Glomerular visceral epithelial cell (primary cell): ENCODE data around the gene LTBP1.
A peak's percentile ranks its signal among the peaks of the same experiment; 100 is the strongest.

Experiments
- DNase-seq: peaks from one replicate; pipeline ENCODE4 v3.0.0-alpha.2; 2016; ENCODE audit errors: extremely low spot score

Gene LTBP1

DNA sequence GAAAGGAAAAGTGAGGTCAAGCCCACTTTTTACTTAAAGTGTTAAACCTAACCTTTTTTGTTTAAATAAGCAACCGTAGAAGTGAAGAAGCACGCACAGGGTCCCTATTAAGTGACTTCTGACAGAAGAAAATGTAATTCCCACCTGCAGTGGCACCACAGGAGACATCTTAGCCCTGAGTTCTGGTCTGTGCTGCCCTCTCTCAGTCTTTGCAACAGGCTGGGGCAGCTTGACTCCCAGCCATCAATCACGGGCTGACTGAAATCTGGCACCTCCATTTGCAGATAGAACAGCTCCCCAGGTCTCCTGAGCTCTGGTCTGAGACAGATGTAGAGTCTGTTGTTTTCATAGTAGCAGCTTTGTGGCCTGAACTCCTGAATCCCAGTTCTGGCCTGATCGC lies 170.0 kb downstream of the LTBP1 start:
- no peak for DNase-seq

DNA sequence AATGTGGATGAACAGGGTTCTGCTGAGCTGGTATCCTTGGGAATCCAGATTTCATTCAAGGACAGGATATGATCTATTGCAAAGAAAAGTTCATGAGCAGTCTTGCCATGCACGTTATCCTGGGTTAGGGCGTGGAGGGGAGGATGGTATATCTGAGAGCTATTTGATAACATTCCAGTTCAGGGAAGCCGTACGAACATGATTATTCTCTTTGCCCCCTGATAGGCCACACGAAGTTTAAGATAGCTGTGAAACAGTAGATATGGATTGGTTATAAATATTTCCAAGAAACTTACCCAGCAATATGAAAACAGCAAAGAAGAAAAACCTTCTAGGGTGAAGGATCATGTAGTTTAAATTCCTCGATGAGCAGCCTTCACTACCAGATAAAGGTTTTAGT lies 171.9 kb downstream of the LTBP1 start:
- no peak for DNase-seq

DNA sequence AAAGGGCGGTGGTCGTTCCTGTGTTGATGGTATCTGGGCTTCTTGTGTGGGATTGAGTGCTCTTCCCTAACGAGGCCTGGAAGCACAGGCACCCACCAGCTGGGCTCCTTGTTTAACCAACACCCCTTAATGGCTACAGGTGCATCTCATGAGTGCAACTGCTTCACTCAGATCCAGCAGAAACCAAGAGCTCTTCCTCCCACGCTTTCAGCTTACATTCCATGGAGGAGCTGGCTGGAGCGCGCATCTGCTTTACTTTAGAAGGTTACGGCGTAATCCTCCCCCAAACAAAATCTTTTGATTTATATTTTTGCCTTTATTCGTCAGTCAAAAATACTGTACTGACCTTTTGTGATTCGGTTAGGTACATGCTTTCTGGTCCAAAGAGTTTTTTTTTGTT lies 174.7 kb downstream of the LTBP1 start:
- DNase-seq, result no peak

DNA sequence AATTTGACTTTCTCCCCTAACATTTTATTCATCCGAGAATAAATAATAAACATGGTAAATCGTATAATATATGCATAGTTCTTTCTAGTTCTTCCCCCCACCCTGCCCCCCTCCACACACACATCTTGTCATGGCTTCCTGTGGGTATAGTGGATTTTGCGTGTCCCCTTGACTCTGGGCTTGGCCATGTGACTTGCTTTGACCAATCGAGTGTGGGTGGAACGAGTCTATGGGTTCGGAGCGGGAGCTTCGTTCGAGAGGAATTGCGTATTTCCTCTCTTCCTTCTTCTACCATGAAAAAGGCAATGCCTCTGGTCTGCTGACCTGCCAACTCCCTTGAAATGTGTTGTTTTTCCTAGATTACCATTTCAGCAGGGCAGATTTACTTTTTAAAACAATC lies 175.2 kb downstream of the LTBP1 start:
- DNase-seq, result no peak

DNA sequence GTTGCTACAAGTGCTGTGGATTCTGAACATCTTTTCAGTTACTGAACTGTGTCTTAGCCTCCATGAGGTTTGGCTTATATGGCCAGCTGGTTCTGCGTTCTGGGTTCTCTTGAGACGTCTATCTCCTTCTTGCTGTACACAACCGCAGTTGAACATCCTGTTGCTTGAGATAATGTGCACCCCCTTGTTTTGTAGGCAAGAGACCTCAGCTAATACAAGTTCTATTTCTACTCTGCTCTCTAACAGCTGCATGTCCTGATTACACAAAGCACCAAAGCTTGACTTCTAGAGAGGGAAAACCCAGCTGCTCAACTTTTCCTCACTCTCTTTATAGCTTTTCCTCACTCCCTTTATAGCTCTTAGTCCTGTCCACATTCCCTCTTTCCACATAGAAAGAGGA lies 176.0 kb downstream of the LTBP1 start:
- DNase-seq, result no peak

DNA sequence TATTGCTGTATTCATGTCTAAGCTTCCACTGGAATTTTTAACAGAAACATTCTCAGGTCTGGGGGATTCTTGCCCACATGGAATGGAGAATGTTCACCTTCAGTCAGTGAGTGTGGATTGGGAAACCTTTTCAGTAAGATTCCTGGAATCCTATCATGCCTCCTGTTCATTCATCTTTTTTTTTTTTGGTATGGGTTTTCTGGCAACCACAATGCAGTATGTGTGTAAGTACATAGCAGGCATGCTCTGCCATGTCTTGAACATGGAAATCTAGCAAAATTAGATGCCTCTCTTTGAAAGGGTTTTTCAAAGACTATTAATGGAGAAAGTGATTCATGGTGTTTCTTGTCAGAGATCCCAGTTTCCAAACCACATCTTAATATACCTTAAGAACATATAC lies 176.5 kb downstream of the LTBP1 start:
- DNase-seq, result no peak

DNA sequence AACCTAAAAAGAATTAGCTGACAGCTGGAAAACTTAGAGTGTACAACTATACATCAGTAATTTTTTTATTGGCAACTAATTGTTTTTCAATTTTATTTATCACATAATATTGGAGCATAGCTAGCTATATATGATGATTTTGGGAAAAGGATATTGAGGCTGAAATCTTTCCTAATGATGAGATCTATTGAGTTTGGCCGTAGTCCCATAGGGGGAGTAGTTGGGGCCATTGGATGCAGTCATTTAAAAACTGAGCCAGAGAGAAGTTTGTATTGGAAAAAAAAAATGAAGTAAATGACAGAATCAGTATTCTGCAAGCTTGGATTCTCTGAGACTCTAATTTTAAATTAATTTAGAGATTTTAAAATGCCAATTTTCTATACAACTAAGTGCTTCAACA lies 179.8 kb downstream of the LTBP1 start:
- DNase-seq, result no peak

DNA sequence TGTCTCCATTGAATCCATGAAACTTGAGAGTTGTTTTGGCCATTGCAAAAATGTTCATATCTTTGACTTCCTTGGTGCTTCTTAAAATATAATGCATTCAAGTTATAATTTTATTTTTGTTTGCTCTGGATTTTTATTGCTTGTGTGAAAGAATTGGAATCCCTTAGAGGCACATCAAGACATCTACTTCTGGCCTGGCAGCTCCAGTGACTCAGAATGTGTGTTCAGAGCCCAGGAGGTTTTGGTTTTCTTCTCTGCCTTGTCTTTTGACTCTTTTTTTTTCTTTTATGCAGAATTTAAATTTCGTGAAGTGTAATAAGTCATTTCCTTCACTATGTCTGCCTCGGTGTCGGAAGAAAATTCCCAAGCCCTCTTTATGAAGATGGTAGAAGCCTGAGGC lies 180.2 kb downstream of the LTBP1 start:
- no peak for DNase-seq

DNA sequence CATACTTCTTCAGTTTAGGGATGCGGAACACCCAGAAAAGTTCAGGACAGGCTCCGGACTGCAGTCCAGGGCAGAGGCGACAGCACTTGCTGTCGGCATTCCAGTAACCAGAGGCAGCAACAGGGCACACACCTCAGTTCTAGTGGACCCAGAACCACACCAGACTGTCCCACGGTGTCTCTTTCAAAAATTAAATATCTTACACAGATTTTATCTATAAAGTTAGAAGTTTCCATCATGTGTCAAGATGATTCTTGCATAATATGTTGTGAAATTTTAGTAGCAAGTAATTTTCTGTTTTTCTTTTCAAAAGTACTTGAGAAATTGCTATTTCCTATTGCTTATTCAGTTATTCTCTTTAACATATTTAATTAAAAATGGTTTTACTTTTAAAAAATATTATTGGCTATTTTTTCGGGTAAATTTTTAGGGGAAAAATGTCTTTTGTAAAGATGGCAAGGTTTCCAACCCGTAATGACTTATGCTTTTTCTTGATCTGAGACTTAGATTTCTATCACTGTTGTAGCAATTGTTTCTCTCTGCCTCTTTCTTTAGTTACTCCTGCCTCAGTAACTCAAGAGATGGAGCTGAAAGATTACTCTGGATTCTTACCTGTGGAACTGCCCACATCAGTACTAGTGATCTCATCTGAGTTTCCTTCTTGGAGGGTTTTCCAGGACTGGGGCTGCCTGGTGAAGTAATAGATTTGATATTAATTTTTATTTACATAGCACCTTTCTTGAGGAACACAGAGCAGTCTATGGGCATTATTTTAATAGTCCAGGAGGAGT lies 182.7 kb downstream of the LTBP1 start:
- DNase-seq, result no peak

DNA sequence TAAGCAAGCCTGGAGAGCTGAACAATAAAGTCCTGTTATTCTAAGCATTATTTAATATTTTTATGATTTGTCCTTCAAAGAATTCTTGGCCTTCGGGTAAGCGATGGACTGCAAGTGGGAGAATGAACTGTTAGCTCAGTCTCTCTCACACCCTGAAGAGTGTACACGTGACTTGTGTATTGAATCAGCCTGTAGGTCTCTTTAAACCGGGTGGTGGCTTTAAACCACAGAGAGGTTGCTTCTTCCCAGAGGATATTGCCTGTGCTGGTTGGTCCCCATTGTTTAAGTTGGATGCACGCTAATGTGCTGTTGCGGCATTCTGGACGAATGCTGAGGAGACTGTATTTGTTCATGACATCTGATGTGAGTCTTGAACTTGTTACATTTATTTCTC lies 183.3 kb downstream of the LTBP1 start:
- no peak for DNase-seq

DNA sequence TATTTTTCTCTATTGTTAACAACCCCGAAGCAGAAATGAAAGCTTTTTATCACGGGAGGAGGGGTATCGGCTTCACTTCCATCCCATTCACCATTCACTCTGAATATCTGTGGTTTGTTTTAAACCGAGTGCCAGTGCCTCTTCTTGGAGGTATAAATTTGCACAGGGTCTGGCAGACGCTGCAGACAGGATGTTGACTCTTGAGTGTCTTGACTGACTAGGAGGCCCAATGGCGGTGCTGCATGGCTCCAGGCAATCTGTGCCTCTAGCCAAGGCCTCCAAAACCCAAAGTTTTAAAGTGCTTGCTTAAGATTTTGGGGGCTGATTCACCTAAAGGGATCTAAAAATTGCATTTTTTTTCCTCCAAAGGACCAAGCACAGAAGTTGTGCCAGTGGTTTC lies 183.8 kb downstream of the LTBP1 start:
- DNase-seq, result no peak

DNA sequence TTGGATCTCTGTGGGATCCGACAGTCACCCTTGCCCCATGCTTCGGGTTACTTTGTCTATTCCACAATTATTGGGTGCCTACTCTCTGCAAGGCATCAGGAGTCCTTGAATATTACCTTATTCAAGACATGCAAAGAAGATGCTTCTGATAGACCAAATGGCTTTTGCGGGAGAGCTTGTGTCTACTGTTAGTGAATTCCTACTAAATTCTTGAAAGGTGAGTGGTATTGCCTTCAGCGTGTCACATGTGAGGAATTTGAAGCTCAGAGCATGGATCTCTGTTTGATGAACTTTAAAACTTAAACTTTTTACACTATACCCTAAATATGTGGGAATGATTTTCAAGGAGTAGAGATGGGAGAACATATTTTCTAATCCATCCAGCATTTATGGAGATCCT lies 184.4 kb downstream of the LTBP1 start:
- peak; percentile 13 for DNase-seq

DNA sequence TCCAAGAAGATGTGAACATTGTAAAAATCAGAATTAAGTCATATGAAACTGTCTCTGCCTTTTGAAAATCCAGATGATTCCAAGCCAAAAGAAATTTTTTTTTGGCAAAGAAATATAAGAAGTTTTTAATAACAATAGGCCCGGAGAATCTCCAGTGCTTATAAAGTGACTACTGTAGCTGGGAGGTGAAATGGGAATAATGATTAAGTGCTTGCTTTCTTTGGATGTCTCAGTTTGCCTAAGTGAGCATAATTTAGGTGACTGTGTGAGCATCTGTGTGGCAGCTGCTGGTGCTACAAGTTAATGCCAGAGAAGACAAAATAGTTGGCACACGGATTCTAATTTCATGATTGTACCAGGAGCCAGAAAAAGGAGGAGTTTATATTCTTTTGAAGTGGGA lies 185.0 kb downstream of the LTBP1 start:
- no peak for DNase-seq

DNA sequence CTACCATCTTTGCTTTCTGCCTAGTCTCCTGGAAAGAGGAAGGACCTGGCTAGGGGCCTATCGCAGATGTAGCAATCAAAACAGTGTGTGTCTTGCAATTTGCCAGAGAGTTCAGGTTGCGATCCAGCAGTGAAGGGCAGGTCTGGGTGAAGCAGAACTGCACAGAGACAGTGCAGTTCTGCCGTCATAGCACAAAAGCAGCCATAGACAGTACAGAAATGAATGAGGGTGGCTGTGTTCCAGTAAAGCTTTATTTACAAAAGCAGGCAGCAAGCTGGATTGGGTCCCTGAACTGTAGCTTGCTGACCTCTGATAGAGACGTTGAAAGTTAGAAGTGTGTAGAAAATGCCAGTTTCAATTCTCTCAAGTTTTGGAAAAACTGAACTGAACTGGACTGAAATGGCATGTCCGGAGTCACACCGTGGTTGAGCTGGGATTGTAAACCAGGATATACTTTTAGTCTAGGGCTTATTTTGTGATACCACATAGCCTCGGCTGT lies 186.8 kb downstream of the LTBP1 start:
- no peak for DNase-seq

DNA sequence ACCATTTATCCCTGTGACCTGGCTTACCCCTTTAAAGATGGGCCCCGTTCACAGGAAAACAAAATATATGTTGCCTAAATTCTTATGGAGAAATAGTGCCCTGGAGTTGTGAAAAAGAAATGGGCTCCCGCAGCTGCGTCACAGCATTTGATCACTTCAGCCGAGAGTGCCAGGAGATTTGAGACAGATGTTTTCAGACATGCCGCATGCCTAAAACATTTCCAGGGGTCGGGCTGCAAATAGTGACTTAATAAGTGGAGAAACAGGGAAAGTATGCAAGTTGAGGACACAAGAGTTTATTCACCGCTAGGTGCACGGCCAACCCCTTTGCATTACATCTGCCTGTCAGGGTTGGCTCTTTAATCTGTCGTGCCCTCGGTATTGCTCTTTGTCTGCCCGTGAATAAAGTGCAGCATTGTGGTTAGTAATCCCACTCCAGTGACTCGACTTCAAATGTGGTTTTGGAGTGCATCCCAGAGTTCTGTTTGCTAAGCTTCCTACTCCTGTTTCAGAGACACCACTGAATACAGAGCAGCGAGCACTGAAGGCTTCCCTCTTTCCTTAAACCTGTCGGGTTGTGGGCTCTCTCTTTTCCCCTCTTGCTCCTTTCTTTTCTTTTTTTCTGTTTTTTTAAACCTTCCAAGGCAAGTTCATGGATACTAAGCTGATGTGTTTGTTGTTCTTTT lies 187.5 kb downstream of the LTBP1 start:
- DNase-seq, result peak; percentile 87

DNA sequence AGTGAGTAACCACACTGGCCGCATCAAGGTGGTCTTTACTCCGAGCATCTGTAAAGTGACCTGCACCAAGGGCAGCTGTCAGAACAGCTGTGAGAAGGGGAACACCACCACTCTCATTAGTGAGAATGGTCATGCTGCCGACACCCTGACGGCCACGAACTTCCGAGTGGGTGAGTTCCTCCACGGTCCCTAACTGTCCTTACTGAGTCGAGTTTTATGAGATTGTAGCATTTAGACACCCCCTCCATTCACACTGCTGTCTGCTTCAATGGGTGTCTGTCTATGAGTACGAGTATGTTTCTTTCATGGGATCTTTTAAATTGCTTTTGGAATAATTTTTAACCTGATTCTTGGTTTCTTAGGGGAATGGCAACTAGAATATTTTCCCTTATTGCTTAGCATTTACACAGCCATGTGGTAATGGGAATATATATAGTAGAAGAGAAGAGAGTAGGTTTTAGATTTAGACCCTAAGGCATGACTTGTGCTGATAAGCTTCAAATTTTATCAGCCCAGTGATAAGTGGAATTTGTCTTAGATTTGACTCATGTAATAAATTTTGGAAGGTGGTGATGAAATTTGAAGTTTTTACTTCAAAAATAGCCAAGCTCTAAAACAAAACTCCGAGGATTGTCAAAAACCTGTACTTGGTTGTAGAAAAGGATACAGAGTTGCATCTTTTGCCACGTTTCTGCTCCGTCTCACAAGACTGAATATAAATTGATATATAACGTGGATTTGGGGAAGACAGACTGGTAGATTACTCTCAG lies 188.2 kb downstream of the LTBP1 start:
- no peak for DNase-seq

DNA sequence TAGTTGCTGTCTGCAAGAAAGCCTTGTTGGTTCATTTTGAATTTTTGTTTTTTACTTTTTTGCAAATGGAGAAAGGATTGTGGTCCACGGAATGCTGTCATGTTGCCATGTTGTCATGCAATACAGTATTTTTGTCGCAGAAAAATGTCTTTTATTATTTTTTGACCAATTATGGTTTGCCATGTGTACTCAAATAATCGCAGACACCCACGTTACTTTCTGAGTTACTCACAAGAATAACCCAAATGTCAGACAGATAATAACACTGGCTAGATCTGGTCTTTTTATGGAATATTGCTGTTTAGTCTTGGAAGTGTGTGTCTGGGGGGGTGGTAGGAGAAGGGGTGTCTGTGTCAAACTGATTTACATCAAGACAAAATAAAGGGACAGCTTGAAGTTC lies 188.9 kb downstream of the LTBP1 start:
- no peak for DNase-seq

DNA sequence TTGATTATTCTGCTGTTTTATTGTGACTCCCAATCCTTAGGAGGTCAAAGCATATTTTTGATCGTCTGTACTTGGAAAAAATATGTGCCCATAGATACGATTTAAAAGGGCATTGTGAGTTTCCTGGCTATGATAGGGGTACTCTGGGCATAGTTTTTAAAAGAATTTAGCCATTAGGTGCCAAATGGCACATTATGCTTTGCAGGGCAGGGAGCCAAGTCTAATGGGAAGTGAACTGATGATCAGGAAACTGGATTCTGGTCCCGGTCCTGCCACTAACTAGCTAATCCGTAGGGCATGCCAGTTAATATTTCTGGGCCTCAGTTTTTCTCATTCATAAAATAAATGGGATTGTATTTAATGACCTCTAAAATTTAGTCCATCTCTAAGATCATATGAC lies 189.3 kb downstream of the LTBP1 start:
- no peak for DNase-seq

DNA sequence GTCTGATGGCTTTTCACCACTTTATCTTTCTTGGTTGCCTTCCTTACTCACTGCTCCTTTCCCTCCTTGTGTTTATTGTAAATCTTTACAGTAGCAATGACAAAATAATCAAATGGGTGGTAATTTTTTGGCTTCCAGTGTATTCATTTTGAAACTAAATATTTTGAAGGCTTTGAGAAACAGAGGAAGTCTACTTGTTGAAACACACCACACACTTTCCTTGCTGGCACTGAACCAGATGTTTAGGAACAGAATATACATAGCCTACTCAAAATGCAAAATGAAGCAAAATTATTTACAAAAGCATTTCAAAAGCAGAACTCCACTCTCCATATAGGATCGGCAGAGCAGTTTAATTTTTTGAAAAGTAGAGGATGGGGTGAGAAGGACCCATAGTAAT lies 189.8 kb downstream of the LTBP1 start:
- no peak for DNase-seq

DNA sequence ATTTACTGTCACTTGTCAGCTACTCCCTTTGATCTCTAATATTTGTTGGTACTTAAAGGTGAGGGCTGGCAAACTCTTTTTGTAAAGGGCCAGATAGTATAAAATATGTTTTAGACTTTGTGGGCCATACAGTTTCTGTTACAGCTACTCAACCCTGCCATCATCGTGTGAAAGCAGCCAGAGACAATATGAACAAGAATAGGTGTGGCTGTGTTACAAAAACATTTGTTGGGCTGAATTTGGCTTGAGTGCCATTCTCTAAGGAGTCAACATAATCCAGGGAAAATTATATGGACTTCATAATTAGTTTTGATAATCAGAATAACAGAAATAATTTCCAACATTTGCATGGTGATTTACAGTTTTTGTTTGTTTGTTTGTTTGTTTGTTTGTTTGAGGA lies 190.6 kb downstream of the LTBP1 start:
- DNase-seq, result no peak

DNA sequence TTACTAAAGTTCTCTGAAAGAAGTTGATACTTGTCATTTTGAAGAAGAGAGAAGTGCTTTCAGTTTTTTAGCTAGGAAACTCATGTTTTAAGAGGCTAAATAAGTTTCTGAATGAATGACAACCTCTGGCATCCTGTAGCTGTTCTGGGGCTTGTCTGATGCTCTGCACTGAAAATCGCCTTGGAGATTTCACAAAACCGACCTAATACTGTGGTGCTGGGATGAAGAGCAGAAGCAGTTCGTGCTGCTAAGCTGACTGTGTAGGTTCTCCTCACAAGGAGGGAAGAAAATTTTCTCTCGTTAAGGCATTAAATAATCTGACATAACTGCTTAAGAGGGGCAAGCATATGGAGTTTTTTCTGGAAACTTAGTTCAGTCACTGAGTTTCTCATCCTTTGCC lies 193.2 kb downstream of the LTBP1 start:
- DNase-seq, result no peak

DNA sequence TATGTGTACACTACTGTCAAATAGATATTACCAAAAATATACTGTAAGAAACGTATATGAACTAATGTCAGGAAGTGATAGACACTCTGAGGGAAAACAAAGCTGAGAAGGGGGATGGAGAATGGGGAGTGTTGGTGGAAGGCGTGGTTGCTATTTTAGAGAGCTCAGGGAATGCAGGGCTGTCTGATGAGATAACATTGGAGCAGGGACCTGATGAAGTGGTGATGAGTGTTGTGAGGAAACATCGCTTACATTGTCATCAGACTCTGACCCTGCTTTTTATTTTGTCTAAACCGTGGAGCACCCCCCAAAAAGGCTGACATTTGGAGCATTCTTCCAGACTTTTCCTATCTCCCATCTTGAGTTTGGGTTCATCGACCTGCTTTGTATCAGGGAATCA lies 194.7 kb downstream of the LTBP1 start:
- no peak for DNase-seq

DNA sequence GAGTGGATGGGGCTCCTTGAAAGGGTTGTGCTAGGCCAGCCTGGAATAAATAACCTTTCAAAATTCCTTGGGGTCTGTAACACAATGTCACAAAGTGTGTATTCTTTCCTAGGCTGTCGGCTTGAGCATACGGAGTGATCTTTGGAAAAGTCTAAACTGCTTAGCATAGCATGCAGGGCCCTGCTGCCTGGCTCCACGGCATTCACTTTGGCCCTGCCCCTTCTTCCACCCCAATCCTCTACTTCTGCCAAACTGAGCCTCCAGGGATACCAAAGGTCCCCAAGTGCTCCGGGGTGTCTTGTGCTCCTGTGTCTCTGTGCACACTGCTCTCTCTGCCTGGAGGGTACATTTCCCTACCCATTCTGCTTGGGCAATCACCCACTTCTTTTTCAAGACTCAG lies 196.1 kb downstream of the LTBP1 start:
- no peak for DNase-seq
